K562 treated with DMSO at 1 percent for 4 hours (cell line): ENCODE measurements around the gene HEG1. TPM values are rescaled to one million over a fixed set of nuclear protein-coding genes. Genes with fewer than 3 reads are reported as not detected.

Experiments used
- total RNA-seq: library from RNA; unstranded; fragments of 300-600 nt; gene quantifications from 2 replicates; pipeline ENCODE4 v1.2.3, GENCODE V29; 2022; ENCODE audit not compliant: insufficient read depth

Gene HEG1
- total RNA-seq = not detected in 2 replicates

DNA sequence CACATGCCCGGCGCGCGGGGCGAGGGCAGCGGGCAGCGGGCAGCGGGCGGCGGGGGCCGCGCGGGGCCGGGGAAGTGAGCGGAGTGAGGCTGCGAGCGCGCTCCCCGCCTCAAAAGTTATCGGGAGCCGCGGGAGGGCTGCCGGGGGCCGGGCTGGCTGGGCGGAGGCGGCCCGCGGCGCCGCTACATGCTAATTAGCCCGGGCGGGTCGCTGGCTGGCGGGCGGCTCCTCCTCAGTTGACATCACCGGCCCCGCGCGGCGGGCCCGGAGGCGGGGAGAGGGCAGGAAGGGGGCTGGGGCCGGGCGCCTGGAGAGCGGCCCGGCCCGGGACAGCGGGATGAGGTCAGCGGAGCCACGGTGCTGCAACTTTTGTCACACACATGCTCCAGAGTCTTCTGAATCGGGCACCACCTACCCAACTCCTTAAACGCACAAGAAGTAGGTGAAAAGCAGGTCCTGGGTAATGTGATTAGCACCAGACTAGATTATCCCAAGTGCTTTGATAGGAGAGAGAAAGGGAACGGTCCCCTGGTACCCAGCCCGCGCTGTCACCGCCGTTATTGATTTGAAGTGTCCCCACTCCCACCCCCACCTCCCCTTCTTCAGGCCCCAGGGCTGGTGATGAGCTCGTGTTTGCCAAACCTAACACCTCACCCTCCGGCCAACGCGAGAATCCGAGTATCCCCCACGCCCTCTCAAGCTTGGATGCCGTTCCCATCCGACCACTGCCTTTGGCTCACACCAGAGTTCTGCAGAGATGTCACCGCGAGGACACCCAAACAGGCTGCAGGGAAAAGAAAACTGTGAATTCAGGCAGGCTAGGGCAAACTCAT lies at the start of gene HEG1:
Gene HEG1 (minus strand): TSS at position 85 of the 833 bp plus-strand sequence. CDS start 107 bp downstream, outside the sequence.

DNA sequence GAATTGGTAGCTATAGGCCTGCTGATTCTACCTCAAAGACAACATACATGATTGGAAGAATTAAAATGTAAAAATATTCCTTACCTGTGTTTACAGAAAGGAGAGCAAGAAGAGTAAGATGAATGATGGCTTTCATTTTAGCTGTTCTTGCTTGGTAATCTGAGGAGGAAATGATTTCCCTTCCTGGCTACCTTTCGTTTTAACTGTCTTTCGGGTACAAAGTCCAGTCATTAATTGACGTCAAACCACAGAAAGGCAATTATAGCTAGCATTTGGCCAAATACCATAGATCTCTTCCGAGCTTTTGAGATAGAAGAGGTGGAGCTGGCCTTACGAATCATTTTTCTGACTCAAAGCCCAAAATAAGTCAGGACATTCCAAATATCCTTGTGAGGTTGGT lies 121.2 kb downstream of the HEG1 start, which contains the start of gene MUC13:
Gene MUC13 (minus strand): TSS at position 175 of the 400 bp plus-strand sequence. CDS start 39 bp downstream, at position 136.

Other genes with a start within 250 kb of the HEG1 start
- gene ITGB5, start 168.6 kb downstream of the HEG1 start, total RNA-seq = 26.2 and 28.0 TPM in 2 replicates
- not detected in 2 replicates for gene MUC13, start 121.2 kb downstream of the HEG1 start, total RNA-seq
- gene SLC12A8, start 156.8 kb upstream of the HEG1 start, total RNA-seq = not detected in 2 replicates